OCI-M2 (cell line): ENCODE measurements around the gene NOA1.

Experiments
- DNase-seq: peaks from one replicate; lab custom pipeline; 2025; ENCODE audit not compliant: unreplicated experiment; lab: John Stamatoyannopoulos, UW

NOA1 gene

DNA sequence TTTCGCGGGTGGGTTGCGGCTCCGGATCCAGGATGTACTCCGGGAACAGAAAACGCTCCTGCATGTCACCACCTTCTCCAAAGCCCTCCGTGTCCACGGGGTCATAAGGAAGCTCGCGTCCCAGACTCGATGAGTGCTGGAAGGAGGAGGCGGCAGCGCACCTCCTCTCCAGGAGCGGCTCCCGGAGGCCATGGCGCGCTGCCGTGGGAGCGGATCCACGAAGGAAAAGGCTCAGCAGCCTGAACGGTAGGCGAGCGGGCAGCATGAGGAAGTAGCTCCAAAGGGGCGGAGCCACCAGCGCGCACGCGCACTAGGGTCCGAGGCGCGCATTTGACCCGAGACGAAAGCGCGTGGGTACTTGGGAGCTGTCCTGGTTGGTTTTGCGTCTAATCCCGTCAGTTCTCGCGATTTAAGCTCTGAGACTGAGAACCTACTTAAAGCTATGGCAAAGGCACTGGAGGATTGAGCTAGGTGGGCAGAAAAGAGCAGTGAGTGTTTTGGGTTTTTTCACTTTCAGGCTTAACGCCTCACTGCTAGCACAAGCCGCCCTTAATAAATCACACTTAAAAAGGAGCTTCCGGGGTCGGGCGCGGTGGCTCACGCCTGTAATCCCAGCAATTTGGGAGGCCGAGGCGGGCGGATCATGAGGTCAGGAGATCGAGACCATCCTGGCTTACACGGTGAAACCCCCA lies at the start of gene NOA1:
NOA1 (minus strand) TSS at position 286 of the 692 bp plus-strand sequence; CDS start at position 265, 21 bp downstream.
- peak; percentile 74 for DNase-seq

DNA sequence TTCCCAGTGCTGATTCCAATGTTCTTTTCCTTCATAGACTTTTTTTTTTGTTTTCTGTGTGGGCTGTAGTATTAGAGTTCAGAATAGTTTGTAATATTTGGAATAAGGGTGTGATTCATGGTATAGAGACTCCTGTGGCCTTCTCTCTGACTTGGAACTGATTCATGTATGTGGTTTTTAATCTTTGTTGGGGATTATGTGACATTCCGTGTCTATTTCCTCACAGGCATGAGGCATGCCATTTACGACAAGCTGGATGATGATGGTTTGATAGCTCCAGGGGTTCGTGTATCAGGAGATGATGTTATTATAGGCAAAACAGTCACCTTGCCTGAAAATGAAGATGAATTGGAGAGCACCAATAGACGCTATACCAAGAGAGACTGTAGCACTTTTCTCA lies 45.7 kb upstream of the NOA1 start:
- DNase-seq, result no peak

DNA sequence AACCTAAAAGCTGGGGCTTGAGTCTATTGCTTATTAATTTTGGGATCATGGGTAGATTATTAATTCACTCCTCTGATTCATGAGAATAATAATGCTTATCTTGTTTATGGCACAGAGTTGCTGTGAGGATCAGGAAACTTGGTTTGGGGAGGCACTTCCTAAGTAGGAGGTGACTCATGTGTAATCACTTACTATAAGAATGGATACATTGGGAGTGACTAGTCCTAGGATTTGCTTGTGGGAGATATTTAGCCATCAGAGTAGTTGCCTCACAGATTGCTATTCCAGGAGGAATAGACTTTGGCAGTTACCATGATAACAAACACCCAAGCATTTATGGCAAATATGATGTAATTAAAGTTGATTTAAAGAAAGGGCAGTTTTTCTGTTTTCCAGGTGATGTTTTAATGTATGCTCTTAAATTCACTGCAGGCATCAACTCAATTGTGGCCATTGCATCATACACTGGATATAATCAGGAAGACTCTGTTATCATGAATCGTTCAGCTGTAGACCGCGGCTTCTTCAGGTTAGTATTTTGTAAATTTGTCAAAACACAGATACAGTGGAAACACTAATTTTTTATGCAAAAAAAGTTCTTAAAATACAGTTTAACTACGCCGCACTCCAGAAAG lies 43.2 kb upstream of the NOA1 start:
- no peak for DNase-seq

DNA sequence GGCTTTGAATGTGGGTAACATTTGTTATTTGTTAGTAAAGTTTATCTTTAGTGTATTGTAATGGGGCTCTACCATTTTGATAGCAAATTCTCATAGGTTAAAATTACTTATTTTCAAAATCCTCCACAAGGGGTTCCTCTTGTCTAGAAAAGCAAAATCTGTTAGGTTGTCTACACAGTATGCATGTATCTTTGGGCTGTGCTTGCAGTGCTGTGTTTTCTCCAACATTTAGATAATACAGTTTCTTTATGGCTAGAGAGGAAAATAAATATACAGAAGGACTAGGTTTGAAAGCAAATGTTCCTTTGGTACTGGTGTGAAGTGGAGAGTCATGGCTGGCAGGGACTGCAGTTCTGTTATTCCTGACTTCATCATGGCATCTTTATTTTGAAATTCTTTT lies 41.6 kb upstream of the NOA1 start:
- no peak for DNase-seq

DNA sequence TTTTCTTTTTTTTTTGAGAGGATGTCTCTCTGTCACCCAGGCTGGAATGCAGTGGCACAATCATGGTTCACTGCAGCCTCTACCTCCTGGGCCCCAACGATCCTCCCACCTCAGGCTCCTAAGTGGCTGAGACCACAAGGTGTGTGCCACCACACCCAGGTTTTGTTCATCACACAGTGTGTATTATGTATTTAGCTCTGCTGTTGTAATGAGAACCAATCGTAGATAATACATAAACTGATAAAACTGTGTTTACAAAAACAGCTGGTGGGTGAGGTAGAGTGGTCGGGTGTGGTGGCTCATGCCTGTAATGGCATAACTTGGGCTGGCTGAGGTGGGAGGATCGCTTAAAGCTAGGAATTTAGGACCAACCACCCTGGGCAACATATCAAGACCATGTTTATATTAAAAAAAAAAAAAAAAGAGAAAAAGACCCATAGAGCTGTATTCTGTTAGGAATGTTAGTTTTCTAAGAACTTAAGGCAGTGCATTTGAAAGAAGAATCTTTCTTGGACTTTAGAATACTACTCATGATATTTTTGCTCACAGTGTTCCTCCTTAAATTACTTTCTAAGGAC lies 36.2 kb upstream of the NOA1 start:
- DNase-seq, result no peak

DNA sequence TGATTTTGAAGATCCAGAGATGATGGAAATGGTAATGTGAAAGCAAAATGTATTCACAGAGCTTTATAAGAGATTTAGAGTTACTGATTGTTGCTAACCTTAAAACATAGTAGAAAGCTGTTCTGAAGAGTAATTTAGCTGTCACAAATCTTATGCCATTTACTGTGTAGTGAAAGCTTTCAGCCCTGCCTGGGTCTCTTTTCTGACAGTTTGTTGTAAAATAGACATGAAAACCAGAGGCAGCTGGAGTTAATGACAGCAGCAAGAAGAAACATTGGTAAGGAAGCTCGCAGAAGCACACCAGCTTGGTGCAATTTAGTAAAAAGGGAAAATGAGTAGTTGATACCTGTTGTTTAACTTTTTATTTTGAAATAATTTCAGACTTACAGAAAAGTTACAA lies 22.3 kb upstream of the NOA1 start:
- no peak for DNase-seq

DNA sequence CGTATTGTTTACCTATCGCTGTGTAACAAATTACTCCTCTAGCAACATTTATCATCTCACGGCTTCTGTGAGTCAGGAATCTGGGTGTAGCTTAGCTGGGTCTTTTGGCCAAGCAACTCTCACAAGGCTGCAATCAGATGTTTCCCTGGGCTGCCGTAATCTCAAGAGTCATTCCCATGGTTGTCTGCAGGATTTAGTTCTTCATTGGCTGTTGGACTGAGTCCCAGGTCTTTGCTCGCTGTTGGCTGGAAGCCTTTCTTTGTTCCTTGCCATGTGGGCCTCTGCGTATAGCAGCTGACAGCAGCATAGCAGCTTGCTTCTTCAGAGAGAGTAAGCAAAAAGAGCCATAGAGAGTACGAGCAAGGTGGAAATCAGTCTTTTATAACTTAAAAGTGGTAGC lies 18.1 kb upstream of the NOA1 start:
- DNase-seq, result no peak

DNA sequence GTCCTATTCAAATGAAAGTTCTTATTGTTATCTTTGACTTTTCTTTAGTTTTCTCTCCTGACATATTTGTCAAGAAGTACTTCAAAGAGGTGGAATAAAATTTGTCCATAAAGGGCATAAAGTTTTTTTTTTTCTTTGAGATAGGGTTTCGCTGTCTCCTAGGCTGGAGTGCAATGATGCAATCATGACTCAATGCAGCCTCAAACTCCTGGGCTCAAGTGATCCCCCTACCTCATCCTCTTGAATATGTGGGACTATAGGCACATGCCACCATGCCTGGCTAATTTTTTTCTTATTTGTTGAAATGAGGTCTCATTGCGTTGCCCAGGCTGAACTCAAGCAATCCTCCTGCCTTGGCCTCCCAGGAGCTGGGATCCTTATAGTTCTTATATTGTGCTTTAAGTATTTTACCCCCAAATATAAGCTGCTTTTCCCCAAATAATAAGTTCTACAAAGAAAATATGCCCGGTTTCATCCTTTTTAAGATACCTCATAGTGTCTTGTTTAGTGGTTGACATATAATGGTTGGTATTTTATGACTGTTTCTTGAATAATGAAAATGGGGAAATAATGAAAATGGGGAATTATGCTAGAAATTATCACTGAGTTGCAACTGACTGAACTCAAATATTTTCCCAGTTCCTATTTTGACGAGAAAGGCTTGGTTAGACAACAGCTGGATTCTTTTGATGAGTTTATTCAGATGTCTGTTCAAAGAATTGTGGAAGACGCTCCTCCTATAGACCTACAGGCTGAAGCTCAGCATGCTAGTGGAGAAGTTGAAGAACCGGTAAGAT lies 12.9 kb upstream of the NOA1 start:
- no peak for DNase-seq

DNA sequence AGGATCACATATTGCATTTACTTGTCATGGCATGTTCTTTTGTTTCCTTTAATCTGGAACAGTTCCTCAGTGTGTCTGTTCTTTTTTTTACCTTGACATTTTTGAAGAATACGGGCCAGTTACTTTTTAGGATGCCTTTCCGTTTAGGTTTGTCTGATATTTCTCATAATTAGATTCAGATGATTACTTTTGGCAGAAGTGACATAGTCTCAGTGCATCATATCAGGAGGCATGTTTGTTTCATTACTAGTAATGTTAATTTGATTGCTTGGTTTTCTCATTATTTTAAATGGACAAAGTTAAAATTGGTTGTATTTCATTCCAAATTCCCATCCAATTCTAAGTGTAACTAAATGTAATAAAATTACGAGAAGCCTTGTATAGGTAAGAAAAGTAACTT lies 9.5 kb upstream of the NOA1 start:
- DNase-seq, result no peak

DNA sequence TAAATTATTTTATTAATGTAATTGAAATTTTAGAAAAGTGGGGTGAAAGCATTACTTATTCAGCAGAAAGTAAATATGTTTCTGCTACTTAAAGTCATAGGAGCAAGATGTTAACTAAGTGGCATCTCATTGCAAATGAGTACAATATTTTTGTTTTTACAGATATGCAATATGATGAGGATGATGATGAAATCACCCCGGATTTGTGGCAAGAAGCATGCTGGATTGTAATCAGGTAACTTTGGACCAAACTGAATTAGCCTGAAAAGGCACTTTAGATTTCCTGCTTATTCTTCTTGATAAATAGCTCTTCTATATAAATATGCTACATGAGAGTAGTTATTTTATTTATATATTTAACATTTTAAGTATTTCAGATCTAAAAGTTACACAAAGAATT lies 8.8 kb upstream of the NOA1 start:
- no peak for DNase-seq

DNA sequence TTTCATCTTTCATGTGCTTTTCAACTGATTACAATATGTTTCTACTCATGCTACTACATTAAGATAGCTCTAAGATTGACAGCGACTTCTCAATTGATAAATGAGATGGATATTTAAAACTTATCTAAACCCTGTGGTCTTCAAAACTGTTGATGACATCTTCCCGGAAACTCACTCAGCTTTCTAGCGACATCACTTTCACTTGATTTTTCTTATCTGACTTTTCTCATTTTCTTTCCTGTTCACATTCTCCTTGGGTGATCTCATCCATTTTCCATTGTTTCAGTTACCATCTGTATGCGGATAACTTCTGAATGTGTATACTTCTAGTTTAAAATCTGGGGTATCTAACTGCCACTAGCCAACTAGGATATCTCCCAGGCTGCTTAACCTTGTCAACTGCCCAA lies 4.4 kb upstream of the NOA1 start:
- no peak for DNase-seq

DNA sequence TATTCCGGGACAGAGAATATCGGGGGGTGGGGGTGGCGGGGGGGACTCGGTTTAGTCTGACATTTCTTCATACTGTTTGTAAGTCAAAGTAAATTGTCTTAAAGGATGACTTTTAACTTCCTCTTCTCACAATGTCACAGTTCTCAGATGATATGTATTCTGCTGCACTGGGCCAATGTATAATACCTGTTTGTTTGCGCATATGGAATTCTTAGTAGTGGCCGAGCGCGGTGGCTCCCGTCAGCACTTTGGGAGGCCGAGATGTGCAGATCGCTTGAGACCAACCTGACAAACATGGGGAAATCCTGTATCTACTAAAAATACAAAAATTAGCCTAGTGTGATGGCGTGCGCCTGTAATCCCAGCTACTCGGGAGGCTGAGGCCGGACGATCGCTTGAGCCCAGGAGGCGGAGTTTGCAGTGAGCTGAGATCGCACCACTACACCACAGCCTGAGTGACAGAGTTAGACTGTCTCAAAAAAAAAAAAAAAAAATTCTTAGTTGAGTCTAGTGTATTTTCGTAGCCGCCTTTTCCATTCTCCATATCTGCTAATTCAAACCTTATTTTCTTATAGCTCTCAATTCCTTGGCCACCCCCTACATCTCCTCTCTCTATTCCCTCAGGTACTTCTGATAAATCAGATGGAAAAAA lies 2.1 kb upstream of the NOA1 start:
- DNase-seq, result no peak

DNA sequence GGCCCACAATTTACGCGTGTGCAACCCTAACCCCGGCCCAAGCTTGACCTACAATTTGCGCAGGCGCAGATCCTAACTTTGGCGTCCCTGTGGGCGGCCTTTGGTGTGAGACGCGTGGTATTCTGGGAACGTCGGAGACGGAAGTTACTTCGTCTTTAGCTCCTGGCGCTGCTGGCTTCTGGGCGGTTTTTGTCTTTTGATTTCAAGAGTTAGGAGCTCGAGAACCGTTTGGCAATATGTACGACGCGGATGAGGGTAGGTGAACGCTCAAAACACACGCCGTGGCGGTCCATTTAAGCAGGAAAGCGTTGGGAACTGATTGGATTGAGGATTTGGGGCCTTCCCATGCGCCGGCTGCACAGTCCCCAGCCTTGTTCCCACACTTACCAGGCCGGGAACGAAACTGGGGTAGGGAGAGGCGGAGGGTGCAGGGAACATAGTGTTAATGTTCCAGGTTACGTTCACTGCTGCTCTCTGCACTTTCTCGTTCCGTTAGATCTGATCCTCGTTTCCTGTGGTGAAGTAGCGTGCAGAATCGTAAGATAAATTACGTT lies 1.4 kb upstream of the NOA1 start, which contains the start of gene POLR2B:
POLR2B (plus strand) TSS at position 147 of the 554 bp plus-strand sequence; CDS start at position 237, 90 bp downstream.
- peak; percentile 50 for DNase-seq

DNA sequence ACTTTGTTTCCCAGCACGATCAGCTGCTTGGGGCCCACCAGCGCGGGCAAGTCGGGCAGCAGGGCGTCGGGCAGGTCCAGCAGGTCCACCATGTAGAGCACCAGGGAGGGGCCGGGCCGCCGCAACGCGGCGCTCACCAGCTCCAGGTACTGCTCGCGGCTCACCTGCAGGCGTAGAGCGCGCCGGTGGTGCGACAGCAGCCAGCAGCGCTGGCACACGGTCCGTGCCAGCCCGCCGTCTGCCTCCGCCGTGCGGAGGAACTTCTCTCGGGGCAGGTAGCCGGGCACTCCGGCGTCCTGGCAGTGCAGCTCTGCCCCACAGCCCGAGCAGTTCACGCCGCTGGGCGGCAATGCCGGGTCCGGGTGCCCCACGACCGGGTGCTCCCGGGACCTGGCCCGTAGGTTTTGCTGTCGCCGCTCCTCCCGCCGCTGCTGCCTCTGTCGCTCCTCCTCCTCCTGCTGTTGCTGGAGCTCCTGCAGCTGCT lies 527 bp downstream of the NOA1 start:
- no peak for DNase-seq

DNA sequence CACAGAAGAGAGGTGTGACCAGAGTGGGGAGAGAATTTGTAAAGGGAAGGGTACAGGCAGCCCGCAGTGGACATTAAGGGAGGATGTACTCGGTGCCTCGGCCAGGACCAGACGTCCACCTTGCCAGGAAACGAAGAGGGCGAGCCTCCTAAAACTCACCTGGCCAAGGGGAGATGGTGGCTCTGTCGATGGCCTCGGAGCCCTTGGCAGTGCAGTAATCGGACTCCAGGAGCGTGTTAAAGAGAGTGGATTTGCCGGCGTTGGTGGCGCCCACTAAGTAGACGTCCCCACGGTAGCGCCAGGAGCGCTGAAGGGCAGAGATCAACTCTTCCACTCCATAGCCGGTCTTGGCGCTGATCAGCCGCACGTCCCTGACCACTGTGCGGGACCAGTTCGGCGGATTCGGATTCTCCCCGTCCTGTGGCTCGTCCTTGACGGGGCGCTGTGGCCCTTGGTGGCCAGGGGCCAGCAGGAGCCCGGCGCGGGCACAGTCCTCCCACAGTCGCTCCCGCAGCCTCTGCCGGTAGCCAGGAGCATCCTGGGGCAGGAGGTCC lies 1.0 kb downstream of the NOA1 start:
- DNase-seq, result no peak

DNA sequence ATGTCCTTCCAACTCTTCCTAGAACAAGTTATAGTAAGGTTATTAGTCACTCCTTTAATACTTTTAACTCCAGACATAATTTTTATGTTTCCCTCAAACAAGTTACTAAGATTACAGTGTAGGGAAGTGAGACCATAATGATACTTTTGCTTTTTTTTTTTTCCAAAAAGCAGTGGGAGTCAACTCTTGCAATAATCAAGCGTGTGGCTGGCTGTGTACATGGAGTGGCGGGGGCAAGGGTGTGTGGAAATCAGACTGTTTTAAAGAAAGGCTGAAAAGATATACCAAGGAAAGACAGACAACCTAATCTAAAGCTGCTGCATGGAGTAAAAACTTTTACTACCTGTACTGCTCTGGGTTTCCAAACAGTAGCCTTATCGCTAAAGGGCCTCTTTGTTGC lies 4.1 kb downstream of the NOA1 start:
- no peak for DNase-seq

DNA sequence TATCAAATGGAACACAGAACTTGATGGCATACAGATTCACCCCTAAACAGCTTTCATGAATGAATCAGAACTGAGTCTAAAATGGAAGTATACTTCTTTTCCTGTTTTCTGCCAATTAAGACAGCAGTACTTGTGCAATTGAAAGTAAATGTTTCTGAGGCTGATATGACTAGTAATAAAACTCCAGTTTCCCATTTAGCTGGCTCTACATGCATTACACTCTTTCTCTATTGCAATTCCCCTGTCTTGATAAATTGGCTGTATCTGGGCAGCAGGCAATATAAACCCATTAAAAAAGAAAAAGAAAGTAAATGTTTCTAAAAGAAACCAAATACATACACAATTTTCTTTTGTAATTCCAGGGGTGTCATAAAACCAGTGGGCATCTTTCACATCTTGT lies 4.6 kb downstream of the NOA1 start:
- DNase-seq, result no peak

DNA sequence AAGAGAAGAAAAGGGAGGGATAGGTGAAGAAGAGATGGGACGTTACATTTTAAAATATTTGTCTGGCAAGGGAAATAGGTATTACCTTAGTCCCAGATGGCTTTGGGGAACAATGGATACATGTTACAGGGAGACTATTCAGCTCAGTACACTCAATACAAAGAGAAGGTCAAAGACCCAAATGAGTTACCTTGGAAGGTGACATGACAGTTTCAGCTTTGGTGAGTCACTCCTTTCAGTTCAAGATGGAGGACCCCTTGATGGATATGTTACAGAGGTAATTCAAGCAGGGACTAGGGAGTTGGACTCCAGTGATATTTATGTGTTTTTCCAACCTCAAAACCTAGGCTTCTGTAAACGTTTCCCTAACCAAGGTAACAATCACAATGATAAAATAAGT lies 5.0 kb downstream of the NOA1 start:
- no peak for DNase-seq

DNA sequence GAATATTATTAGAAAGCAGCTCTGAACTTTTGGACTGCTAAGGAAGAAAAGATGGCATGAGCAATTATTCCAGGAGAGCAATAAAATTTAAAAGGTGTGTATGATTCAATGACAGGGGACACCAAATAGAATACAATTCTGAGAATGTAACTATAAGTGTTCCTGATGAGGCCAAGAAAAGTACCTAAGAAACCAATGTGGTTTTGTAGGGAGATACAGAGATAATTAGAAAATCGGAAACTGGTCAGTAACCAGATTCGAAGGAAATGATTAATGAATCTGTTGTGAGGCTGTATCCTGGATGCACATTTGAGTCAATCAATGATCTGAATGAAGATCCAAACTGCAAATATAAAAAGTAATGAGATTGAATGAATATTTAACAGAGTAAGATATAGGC lies 6.0 kb downstream of the NOA1 start:
- DNase-seq, result no peak

DNA sequence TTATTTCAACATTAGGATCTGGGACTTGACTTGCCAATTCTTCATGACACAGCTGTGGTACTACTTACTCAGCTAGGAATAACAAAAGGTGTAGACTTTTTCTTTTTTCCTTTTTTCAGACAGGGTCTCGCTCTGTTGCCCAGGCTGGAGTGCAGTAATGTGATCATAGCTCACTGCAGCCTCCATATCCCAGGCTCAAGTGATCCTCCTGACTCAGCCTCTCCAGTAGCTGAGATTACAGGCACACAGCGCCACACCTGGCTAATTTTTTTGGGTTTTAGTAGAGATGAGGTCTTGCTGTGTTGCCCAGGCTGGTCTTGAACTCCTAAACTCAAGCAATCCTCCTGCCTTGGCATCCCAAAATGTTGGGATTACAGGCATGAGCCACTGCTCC lies 16.3 kb downstream of the NOA1 start:
- no peak for DNase-seq
